Subcutaneous adipose tissue (tissue), 4 donors: ENCODE data around the gene SLC28A2. TPM values are rescaled to one million over a fixed set of nuclear protein-coding genes. Genes with fewer than 3 reads are reported as not detected.

Experiments
- total RNA-seq, 4 donors: library from RNA; depleted of rRNA; stranded (reverse); fragments of >200 nt; gene quantifications; one replicate each; pipeline ENCODE4 v1.1.0, GENCODE V29; 2016
- TF ChIP-seq, protein P1 (sequence below): fragments of 450-650 bp; IDR thresholded peaks from one replicate; pipeline ENCODE4 v1.5.1; 2016; ENCODE audit warnings: low read depth, mild to moderate bottlenecking, control low read depth, antibody characterized with exemption, moderate library complexity

The SLC28A2 gene
- total RNA-seq, 4 donors from 2014 or later = not detected

DNA sequence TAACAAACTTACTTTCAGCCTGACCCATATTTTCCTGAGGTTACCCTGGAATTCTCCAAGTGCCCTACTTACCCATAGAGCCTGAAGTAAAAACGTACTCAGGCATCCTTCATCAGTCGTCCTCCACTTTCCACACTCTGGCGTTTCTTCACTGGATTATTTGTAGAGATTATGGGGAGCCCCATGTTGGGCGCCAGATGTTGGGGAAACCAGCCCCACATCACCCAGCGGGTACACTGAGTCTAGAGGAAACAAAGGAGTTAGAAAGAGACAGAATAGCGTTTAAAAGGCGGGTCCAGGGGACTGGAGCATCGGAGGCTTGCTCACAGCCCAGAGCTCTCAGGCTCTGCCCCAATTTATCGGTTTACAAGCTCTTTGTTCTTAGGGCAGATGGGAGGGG, 9.7 kb upstream of the SLC28A2 start:
- TF ChIP-seq, protein P1, sequence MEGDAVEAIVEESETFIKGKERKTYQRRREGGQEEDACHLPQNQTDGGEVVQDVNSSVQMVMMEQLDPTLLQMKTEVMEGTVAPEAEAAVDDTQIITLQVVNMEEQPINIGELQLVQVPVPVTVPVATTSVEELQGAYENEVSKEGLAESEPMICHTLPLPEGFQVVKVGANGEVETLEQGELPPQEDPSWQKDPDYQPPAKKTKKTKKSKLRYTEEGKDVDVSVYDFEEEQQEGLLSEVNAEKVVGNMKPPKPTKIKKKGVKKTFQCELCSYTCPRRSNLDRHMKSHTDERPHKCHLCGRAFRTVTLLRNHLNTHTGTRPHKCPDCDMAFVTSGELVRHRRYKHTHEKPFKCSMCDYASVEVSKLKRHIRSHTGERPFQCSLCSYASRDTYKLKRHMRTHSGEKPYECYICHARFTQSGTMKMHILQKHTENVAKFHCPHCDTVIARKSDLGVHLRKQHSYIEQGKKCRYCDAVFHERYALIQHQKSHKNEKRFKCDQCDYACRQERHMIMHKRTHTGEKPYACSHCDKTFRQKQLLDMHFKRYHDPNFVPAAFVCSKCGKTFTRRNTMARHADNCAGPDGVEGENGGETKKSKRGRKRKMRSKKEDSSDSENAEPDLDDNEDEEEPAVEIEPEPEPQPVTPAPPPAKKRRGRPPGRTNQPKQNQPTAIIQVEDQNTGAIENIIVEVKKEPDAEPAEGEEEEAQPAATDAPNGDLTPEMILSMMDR = no peak

DNA sequence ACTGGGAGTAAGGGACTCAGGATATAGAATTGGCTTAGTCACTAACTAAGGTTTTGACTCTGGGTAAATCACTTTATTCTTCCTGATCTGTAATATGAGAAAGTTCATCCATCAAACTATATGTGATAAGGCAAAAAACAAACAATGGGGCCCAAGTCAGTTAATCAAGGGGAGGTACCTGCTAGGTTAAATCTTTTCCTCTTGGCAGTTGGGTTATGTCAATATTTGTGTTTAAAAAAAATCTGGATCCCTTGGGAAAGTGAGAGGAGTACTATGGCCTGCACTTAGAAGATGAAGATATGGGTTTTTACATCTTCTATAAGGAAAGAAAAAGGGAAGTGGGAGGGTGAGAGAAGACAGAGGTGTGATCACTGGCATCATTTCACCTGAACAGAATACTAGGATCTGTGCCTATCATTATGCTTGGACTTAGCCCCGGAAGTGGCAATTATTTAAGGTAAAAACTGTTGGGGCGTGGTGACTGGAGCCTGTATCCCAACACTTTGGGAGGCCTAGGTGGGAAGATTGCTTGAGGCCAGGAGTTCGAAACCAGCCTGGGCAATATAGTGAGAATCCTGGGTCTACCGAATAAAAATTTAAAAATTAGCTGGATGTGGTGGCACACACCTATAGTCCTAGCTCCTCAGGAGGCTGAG, 2.8 kb upstream of the SLC28A2 start:
- TF ChIP-seq, protein P1 = no peak

GRCh38 chr15:45253330-45253729, 1.3 kb downstream of the SLC28A2 start:
- TF ChIP-seq, protein P1 = no peak

DNA sequence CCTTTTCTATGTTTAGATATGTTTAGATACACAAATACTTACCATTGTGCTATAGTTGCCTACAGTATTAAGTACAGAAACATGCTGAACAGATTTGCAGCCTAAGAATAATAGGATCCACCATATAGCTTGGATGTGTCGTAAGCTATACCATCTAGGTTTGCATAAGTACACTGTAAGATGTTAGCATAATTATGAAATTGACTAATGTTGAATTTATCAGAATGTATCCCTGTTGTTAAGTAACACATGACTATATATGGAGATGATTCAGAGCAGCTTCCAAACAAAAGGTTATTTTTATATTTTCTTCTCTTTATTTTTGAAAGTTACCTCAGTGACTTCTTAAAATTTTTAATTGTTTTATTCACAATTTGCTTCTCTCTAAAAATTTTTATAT, 2.4 kb downstream of the SLC28A2 start:
- TF ChIP-seq, protein P1 = no peak

- TF ChIP-seq, protein P1 = no peak
Observed at GRCh38 chr15:45259796-45260195, 7.8 kb downstream of the SLC28A2 start.

- TF ChIP-seq, protein P1 = no peak
Observed at GRCh38 chr15:45262906-45263461, 10.9 kb downstream of the SLC28A2 start.

DNA sequence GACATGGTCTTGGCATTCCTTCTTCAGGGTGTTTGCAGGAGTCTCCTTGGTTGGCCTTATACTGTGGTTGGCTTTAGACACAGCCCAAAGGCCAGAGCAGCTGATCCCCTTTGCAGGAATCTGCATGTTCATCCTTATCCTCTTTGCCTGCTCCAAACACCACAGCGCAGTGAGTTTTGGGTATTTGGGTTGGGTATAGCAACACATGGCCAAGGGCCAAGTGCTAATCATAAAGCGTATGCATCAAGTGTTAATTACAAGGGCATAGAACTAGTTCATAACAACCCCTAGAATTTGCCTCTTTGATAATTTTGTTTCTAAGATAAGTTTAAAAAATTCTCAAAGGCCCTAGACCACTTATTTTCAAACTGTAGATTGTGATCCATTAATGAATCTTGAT, 11.8 kb downstream of the SLC28A2 start:
- TF ChIP-seq, protein P1 = no peak
